Renal cortical epithelial cell (primary cell): ENCODE measurements around the gene NDUFS8. TPM values are rescaled to one million over a fixed set of nuclear protein-coding genes. Genes with fewer than 3 reads are reported as not detected.
A peak's percentile ranks its signal among the peaks of the same experiment; 100 is the strongest.

Experiments used
- DNase-seq: peaks from one replicate; pipeline ENCODE4 v3.0.0-alpha.2; 2011; ENCODE audit warnings: low read depth
- total RNA-seq: library from RNA; depleted of rRNA; stranded (reverse); fragments of >200 nt; gene quantifications from 2 replicates; pipeline ENCODE4 v1.2.3, GENCODE V29; 2014

NDUFS8 gene
- total RNA-seq, 1 donor from 2014 or later = 106 TPM

- no peak for DNase-seq
Measured at GRCh38 chr11:68077617-68078582, 47.4 kb downstream of the NDUFS8 start.

GRCh38 chr11:68080860-68081259 is 50.4 kb downstream of the NDUFS8 start:
- DNase-seq = no peak

GRCh38 chr11:68081691-68082090 is 51.2 kb downstream of the NDUFS8 start:
- DNase-seq = peak; percentile 55

- no peak for DNase-seq
Measured at GRCh38 chr11:68082481-68082880, 52.0 kb downstream of the NDUFS8 start.

GRCh38 chr11:68083517-68083916 is 53.0 kb downstream of the NDUFS8 start:
- DNase-seq = no peak

Other genes starting within 250 kb of the NDUFS8 start
- 43.6 and 59.3 TPM in 2 replicates for gene UNC93B1, start 26.6 kb upstream of the NDUFS8 start, total RNA-seq
- gene ALDH3B1, start 20.4 kb upstream of the NDUFS8 start, total RNA-seq = 12.5 and 28.8 TPM in 2 replicates
- gene TCIRG1, start 8.3 kb downstream of the NDUFS8 start, total RNA-seq = 60.2 and 84.2 TPM in 2 replicates
- 6.6 and 23.6 TPM in 2 replicates for gene CHKA, start 90.7 kb downstream of the NDUFS8 start, total RNA-seq
- gene KMT5B, start 182.6 kb downstream of the NDUFS8 start, total RNA-seq = 19.6 and 52.2 TPM in 2 replicates
- gene C11orf24, start 241.3 kb downstream of the NDUFS8 start, total RNA-seq = 13.5 and 20.8 TPM in 2 replicates